Right lobe of liver (tissue), 6 donors: ENCODE results near the gene CENPP. TPM values are rescaled to one million over a fixed set of nuclear protein-coding genes. Genes with fewer than 3 reads are reported as not detected.

ENCODE experiments used
- ATAC-seq, 4 donors: fragments of 200-7000 bp; cut with Tn5 transposase; one replicate each; pipeline ENCODE4 v1.9.1; 2020; ENCODE audit warnings: mild to moderate bottlenecking in 4 of 4, moderate library complexity in 4 of 4
- DNase-seq, 3 donors: peaks; one replicate each; pipeline ENCODE4 v3.0.0-alpha.2; 2020
- H3K27ac ChIP-seq, 3 donors: fragments of 200-600 bp; one replicate each; pipeline ENCODE4 v1.8.0; 2022
- H3K27me3 ChIP-seq, 2 donors: fragments of 200-600 bp; one replicate each; pipeline ENCODE4 v1.8.0; 2022
- H3K36me3 ChIP-seq, 4 donors: fragments of 200-600 bp; sonication (generic) in 1 of 4; one replicate each; pipeline versions ENCODE4 v1.5.1 to v1.8.0; 2017 to 2022; ENCODE audit warnings: control low read depth in 1 of 4
- H3K4me1 ChIP-seq, 4 donors: fragments of 200-600 bp; sonication (generic) in 1 of 4; one replicate each; pipeline versions ENCODE4 v1.5.1 to v1.8.0; 2017 to 2022; ENCODE audit warnings: control low read depth in 1 of 4
- H3K4me3 ChIP-seq, 3 donors: fragments of 200-600 bp; one replicate each; pipeline ENCODE4 v1.8.0; 2022
- H3K9me3 ChIP-seq, 4 donors: fragments of 200-600 bp; sonication (generic) in 1 of 4; one replicate each; pipeline versions ENCODE4 v1.5.1 to v1.8.0; 2017 to 2022; ENCODE audit warnings: control low read depth in 1 of 4
- CTCF ChIP-seq, 4 donors: fragments of 200-600 bp in 3 of 4; fragments of 450-650 bp in 1 of 4; IDR thresholded peaks; one replicate each; pipeline versions ENCODE4 v1.5.1 to v1.8.0; 2016 to 2022; ENCODE audit warnings: antibody characterized with exemption in 4 of 4, mild to moderate bottlenecking in 2 of 4
- POLR2A ChIP-seq: fragments of 450-650 bp; IDR thresholded peaks from one replicate; pipeline ENCODE4 v1.6.1; 2017; ENCODE audit warnings: antibody characterized with exemption, mild to moderate bottlenecking
- WGBS: methylation state at CpG from one replicate; pipeline ENCODE4 v1.1.6; 2018; ENCODE audit warnings: low coverage, low lambda C conversion rate; ENCODE audit not compliant: insufficient coverage; ENCODE audit errors: missing lambda C conversion rate; 5-methylcytosine and 5-hydroxymethylcytosine counted together
- intact Hi-C, 2 donors: fragments of 100-400 bp; cut with DNase I; formaldehyde crosslinking; loops; one replicate each; pipeline versions ENCODE4 v1.11.2 to v1.14.1; 2022
- total RNA-seq, 6 experiments: library from RNA; depleted of rRNA in 2 of 6; stranded (reverse); fragments of >200 nt in 2 of 6; fragmentation: NEBNext Ultra II Directional in 3 of 6; extraction: Animal tissue kit (Norgen Biotek cat#: 25700) in 3 of 6; gene quantifications; one replicate each; pipeline versions ENCODE4 v1.1.0 to v1.2.4, GENCODE V29; 2016 to 2023
- donor health status: DM: no; HTN: yes; CAD: no.
- donor health status: DM: no; HTN: no; CAD: no.
- donor health status: DM: no; HTN: no; CAD: no.
- donor health status: DM: no; HTN: yes; CAD: no.
- donor health status: DM: no; HTN: yes; CAD: no.

CENPP gene
- total RNA-seq, 6 experiments from 2014 or later = 1.0 to 3.7 (median 1.5) TPM

- H3K27me3 ChIP-seq = no peaks in the 10 kb centered on the region
- no peak overlapping the region for H3K27ac ChIP-seq
- H3K36me3 ChIP-seq = no peaks in the 10 kb centered on the region
- intact Hi-C loops = no loop called here
- DNase-seq (no peak), ATAC-seq (no peak)
- WGBS = 92% methylated on average over 2 of the region's 2 CpGs
- H3K4me3 ChIP-seq = no peak overlapping the region
- no peaks in the 10 kb centered on the region for H3K9me3 ChIP-seq
- no peaks in the 10 kb centered on the region for H3K4me1 ChIP-seq
- TF ChIP-seq CTCF (IDR thresholded peaks at IDR 0.05) (no peak), POLR2A (no peak)
Observed at GRCh38 chr9:92423612-92424011, 97.9 kb downstream of the CENPP start.

- no peaks in the 10 kb centered on the region for H3K27me3 ChIP-seq
- 50% methylated on average over 1 of the region's 1 CpG for WGBS
- intact Hi-C loops = no loop called here
- H3K9me3 ChIP-seq = no peaks in the 10 kb centered on the region
- H3K36me3 ChIP-seq = no peaks in the 10 kb centered on the region
- DNase-seq (no peak), ATAC-seq (no peak)
- no peak within 1 kb of the TSS for H3K4me3 ChIP-seq
- H3K27ac ChIP-seq = no peak within 1 kb of the TSS
- H3K4me1 ChIP-seq = no peaks in the 10 kb centered on the region
- TF ChIP-seq CTCF (IDR thresholded peaks at IDR 0.05) = no peak
Observed at GRCh38 chr9:92424340-92424739, 98.6 kb downstream of the CENPP start, which contains the start of gene OMD. Gene OMD (minus strand): TSS chr9:92424471. CDS start chr9:92417558, 6,913 bp downstream.

GRCh38 chr9:92425474-92425873 is 99.7 kb downstream of the CENPP start:
- no peak for DNase-seq
- no peak overlapping the region for H3K27ac ChIP-seq

GRCh38 chr9:92426501-92427145 is 100.9 kb downstream of the CENPP start:
- no peak for ATAC-seq

More at GRCh38 chr9:92425474-92425873, 99.7 kb downstream of the CENPP start:
- no peak for TF ChIP-seq CTCF (IDR thresholded peaks at IDR 0.05)
- no peak for TF ChIP-seq POLR2A
- intact Hi-C loops = no loop called here
- H3K4me3 ChIP-seq = no peak overlapping the region
- no peaks in the 10 kb centered on the region for H3K27me3 ChIP-seq
- 61% methylated on average over 2 of the region's 2 CpGs for WGBS
- no peaks in the 10 kb centered on the region for H3K9me3 ChIP-seq
- no peaks in the 10 kb centered on the region for H3K4me1 ChIP-seq
- ATAC-seq = no peak
- H3K36me3 ChIP-seq = no peaks in the 10 kb centered on the region

More at GRCh38 chr9:92426501-92427145, 100.9 kb downstream of the CENPP start:
- intact Hi-C loops = no loop called here
- WGBS = 81% methylated on average over 4 of the region's 5 CpGs
- H3K27ac ChIP-seq = no peak overlapping the region
- TF ChIP-seq CTCF (IDR thresholded peaks at IDR 0.05) (no peak), POLR2A (no peak)
- no peaks in the 10 kb centered on the region for H3K9me3 ChIP-seq
- H3K4me3 ChIP-seq = no peak overlapping the region
- no peaks in the 10 kb centered on the region for H3K36me3 ChIP-seq
- H3K27me3 ChIP-seq = no peaks in the 10 kb centered on the region
- no peaks in the 10 kb centered on the region for H3K4me1 ChIP-seq
- no peak for DNase-seq
